HEK293 (cell line): ENCODE results near the gene BMF.
"Not testable (repeated sequence)": the region's sequence is repeated elsewhere in the genome, so short reads cannot be mapped to it uniquely, and the experiment has no call there.

Experiments used
- CTCF ChIA-PET: fragments of 350-600 bp; formaldehyde crosslinking; extraction: SDS; loops from one replicate; lab custom pipeline; 2021; ENCODE audit warnings: antibody characterized with exemption; lab: Yijun Ruan, JAX
- POLR2A ChIA-PET: fragments of 300-600 bp; formaldehyde crosslinking; extraction: SDS; loops from one replicate; lab custom pipeline; 2020; ENCODE audit warnings: antibody characterized with exemption, inconsistent platforms; lab: Yijun Ruan, JAX
- H3K27ac ChIP-seq: fragments of 200-500 bp; sonication (Bioruptor generic); 2 replicates; pipeline ENCODE4 v1.5.1; 2014; ENCODE audit warnings: low read depth, low read length, control low read depth, inconsistent platforms; ENCODE audit errors: extremely low read depth
- H3K36me3 ChIP-seq, 2 experiments: fragments of 200-500 bp in 1 of 2; sonication (Bioruptor generic) in 1 of 2; 1 replicate in 1 of 2; 2 replicates in 1 of 2; pipeline ENCODE4 v1.5.1; 2014 to 2017; ENCODE audit warnings: inconsistent platforms in 2 of 2, low read length in 2 of 2; ENCODE audit not compliant: control insufficient read depth in 2 of 2, insufficient read depth in 1 of 2
- H3K4me1 ChIP-seq: fragments of 200-500 bp; sonication (Bioruptor generic); 2 replicates; pipeline ENCODE4 v1.5.1; 2014; ENCODE audit warnings: mild to moderate bottlenecking, low read length, inconsistent platforms; ENCODE audit not compliant: control insufficient read depth, insufficient read depth
- H3K4me3 ChIP-seq: 2 replicates; pipeline ENCODE4 v1.5.1; 2011; ENCODE audit warnings: low read depth, mild to moderate bottlenecking, control low read depth, low read length, moderate library complexity
- H3K9me3 ChIP-seq: fragments of 200-500 bp; sonication (Bioruptor generic); 2 replicates; pipeline ENCODE4 v1.5.1; 2014; ENCODE audit warnings: low read depth, low read length, inconsistent platforms; ENCODE audit not compliant: control insufficient read depth, insufficient read depth
- GLI2 ChIP-seq: fragments of 450-650 bp; formaldehyde crosslinking; IDR thresholded peaks from 2 replicates; pipeline ENCODE4; 2017; ENCODE audit warnings: missing biosample characterization, missing genetic modification characterization, low read depth, borderline replicate concordance
- HOXC10 ChIP-seq: sonication (generic); formaldehyde crosslinking; IDR thresholded peaks from 2 replicates; pipeline ENCODE4 v1.8.1; 2023; ENCODE audit warnings: mild to moderate bottlenecking, missing genetic modification reagents
- KLF10 ChIP-seq: fragments of 450-650 bp; IDR thresholded peaks from 2 replicates; pipeline ENCODE4 v1.5.1; 2018; ENCODE audit warnings: missing biosample characterization, mild to moderate bottlenecking, missing genetic modification characterization
- TRIM28 ChIP-seq: IDR thresholded peaks from 2 replicates; pipeline ENCODE4 v1.6.1; 2011; ENCODE audit warnings: low read length, control low read depth, borderline replicate concordance
- ZBTB20 ChIP-seq: fragments of 450-650 bp; formaldehyde crosslinking; IDR thresholded peaks from 2 replicates; pipeline ENCODE4 v1.5.1; 2016; ENCODE audit warnings: missing biosample characterization, missing genetic modification characterization
- ZBTB8A ChIP-seq: fragments of 450-650 bp; formaldehyde crosslinking; IDR thresholded peaks from 2 replicates; pipeline ENCODE4 v1.5.1; 2016; ENCODE audit warnings: missing biosample characterization, missing genetic modification characterization
- ZNF132 ChIP-seq: fragments of 450-650 bp; formaldehyde crosslinking; IDR thresholded peaks from 2 replicates; pipeline ENCODE4 v1.5.1; 2017; ENCODE audit warnings: missing biosample characterization, missing genetic modification characterization, borderline replicate concordance
- ZNF223 ChIP-seq: fragments of 450-650 bp; formaldehyde crosslinking; IDR thresholded peaks from 2 replicates; pipeline ENCODE4 v1.5.1; 2016; ENCODE audit warnings: missing biosample characterization, missing genetic modification characterization
- ZNF548 ChIP-seq: fragments of 450-650 bp; formaldehyde crosslinking; IDR thresholded peaks from 2 replicates; pipeline ENCODE4 v1.5.1; 2016; ENCODE audit warnings: missing biosample characterization, missing genetic modification characterization
- ZNF626 ChIP-seq: fragments of 450-650 bp; sonication (Bioruptor Pico); formaldehyde crosslinking; IDR thresholded peaks from 2 replicates; pipeline ENCODE4 v1.5.1; 2018; ENCODE audit warnings: missing biosample characterization, missing genetic modification characterization, inconsistent platforms
- ZNF747 ChIP-seq: fragments of 450-650 bp; formaldehyde crosslinking; IDR thresholded peaks from 2 replicates; pipeline ENCODE4 v1.5.1; 2016; ENCODE audit warnings: missing biosample characterization, missing genetic modification characterization
- TF ChIP-seq, protein P1 (sequence below): fragments of 450-650 bp; formaldehyde crosslinking; IDR thresholded peaks from 2 replicates; pipeline ENCODE4 v1.5.1; 2016; ENCODE audit warnings: missing biosample characterization, missing genetic modification characterization
- TF ChIP-seq, protein P2 (sequence below): fragments of 450-650 bp; formaldehyde crosslinking; IDR thresholded peaks from 2 replicates; pipeline ENCODE4 v1.5.1; 2016; ENCODE audit warnings: missing biosample characterization, missing genetic modification characterization, borderline replicate concordance
- TF ChIP-seq, protein P3 (sequence below): fragments of 450-650 bp; formaldehyde crosslinking; IDR thresholded peaks from 2 replicates; pipeline ENCODE4 v1.5.1; 2017; ENCODE audit warnings: missing biosample characterization, missing genetic modification characterization
- TF ChIP-seq, protein P4 (sequence below): fragments of 450-650 bp; formaldehyde crosslinking; IDR thresholded peaks from 2 replicates; pipeline ENCODE4 v1.5.1; 2017; ENCODE audit warnings: missing biosample characterization, missing genetic modification characterization

BMF gene

GRCh38 chr15:40075298-40076044 lies 33.2 kb downstream of the BMF start:
- ChIA-PET POLR2A (no interaction called here), CTCF (interaction anchor here (0.8 kb wide), 1 partner anchor 30 kb away, joined by 3 read pairs; no protein-coding TSS in a partner anchor)
- H3K9me3 ChIP-seq, result no peaks in the 10 kb centered on the region
- no peak overlapping the region for H3K27ac ChIP-seq
- H3K4me3 ChIP-seq, result no peak overlapping the region
- TF ChIP-seq KLF10 (no peak), ZBTB20 (tag by site-specific recombination) (no peak), GLI2 (no peak), ZNF747 (no peak), ZNF132 (tag by site-specific recombination) (no peak), ZNF548 (tag by site-specific recombination) (no peak), HOXC10 (no peak), ZNF626 (tag by site-specific recombination) (no peak), ZBTB8A (tag by site-specific recombination) (no peak)
- TF ChIP-seq, protein P1, sequence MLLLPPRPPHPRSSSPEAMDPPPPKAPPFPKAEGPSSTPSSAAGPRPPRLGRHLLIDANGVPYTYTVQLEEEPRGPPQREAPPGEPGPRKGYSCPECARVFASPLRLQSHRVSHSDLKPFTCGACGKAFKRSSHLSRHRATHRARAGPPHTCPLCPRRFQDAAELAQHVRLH (tag by site-specific recombination), result no peak
- no peaks in the 10 kb centered on the region for H3K36me3 ChIP-seq
- no peaks in the 10 kb centered on the region for H3K4me1 ChIP-seq

DNA sequence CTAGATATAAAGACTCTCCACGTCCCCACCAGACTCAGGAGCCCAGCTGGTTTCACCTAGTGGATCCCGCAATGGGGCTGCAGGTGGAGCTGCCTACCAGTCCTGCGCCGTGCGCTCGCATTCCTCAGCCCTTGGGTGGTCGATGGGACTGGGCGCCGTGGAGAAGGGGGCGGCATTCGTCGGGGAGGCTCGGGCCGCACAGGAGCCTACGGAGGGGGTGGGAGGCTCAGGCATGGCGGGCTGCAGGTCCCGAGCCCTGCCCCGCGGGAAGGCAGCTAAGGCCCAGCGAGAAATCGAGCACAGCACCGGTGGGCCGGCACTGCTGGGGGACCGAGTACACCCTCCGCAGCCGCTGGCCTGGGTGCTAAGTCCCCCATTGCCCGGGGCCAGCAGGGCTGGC lies 34.0 kb downstream of the BMF start:
- H3K9me3 ChIP-seq, H3K4me3 ChIP-seq, POLR2A ChIA-PET, H3K4me1 ChIP-seq, H3K27ac ChIP-seq, H3K36me3 ChIP-seq: not testable (repeated sequence)
- CTCF ChIA-PET, result interaction anchor here (1.1 to 2.4 kb wide), 2 partner anchors 30 to 32 kb away, joined by 4 to 11 read pairs; no protein-coding TSS in a partner anchor

DNA sequence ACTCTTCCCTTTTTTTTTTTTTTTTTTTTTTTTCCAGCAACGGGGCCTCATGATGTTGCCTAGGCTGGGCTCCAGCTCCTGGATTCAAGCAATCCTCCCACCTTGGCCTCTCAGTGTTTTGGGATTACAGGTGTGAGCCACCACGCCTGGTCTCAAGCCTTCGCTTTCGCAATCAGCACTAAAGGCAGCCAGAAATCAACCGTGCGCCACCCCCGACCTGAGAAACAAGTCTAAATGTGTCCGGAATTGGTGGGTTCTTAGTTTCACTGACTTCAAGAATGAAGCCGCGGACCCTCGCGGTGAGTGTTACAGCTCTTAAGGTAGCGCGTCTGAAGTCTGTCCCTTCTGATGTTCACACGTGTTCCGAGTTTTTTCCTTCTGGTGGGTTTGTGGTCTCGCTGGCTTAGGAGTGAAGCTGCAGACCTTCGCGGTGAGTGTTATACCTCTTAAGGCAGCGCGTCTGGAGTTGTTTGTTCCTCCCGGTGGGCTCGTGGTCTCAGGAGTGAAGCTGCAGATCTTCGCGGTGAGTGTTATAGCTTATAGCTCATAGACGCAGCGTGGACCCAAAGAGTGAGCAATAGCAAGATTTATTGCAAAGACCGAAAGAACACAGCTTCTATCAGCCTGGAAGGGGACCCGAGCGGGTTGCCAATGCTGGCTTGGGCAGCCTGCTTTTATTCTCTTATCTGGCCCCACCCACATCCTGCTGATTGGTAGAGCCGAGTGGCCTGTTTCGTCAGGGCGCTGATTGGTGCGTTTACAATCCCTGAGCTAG lies 34.8 kb downstream of the BMF start:
- H3K36me3 ChIP-seq, H3K9me3 ChIP-seq, H3K4me3 ChIP-seq, H3K27ac ChIP-seq, POLR2A ChIA-PET: not testable (repeated sequence)
- H3K4me1 ChIP-seq, result peaks cover 11% of the 10 kb centered on the region
- CTCF ChIA-PET, result interaction anchor here (1.1 to 2.4 kb wide), 2 partner anchors 30 to 33 kb away, joined by 4 to 11 read pairs; no protein-coding TSS in a partner anchor

- ChIA-PET CTCF (interaction anchor here (2.4 kb wide), 1 partner anchor 32 kb away, joined by 11 read pairs; no protein-coding TSS in a partner anchor), POLR2A (no interaction called here)
- Histone ChIP-seq H3K36me3 (no peaks in the 10 kb centered on the region), H3K4me3 (no peak overlapping the region), H3K9me3 (no peaks in the 10 kb centered on the region), H3K27ac (no peak overlapping the region), H3K4me1 (peaks cover 21% of the 10 kb centered on the region)
- TF ChIP-seq, protein P2, sequence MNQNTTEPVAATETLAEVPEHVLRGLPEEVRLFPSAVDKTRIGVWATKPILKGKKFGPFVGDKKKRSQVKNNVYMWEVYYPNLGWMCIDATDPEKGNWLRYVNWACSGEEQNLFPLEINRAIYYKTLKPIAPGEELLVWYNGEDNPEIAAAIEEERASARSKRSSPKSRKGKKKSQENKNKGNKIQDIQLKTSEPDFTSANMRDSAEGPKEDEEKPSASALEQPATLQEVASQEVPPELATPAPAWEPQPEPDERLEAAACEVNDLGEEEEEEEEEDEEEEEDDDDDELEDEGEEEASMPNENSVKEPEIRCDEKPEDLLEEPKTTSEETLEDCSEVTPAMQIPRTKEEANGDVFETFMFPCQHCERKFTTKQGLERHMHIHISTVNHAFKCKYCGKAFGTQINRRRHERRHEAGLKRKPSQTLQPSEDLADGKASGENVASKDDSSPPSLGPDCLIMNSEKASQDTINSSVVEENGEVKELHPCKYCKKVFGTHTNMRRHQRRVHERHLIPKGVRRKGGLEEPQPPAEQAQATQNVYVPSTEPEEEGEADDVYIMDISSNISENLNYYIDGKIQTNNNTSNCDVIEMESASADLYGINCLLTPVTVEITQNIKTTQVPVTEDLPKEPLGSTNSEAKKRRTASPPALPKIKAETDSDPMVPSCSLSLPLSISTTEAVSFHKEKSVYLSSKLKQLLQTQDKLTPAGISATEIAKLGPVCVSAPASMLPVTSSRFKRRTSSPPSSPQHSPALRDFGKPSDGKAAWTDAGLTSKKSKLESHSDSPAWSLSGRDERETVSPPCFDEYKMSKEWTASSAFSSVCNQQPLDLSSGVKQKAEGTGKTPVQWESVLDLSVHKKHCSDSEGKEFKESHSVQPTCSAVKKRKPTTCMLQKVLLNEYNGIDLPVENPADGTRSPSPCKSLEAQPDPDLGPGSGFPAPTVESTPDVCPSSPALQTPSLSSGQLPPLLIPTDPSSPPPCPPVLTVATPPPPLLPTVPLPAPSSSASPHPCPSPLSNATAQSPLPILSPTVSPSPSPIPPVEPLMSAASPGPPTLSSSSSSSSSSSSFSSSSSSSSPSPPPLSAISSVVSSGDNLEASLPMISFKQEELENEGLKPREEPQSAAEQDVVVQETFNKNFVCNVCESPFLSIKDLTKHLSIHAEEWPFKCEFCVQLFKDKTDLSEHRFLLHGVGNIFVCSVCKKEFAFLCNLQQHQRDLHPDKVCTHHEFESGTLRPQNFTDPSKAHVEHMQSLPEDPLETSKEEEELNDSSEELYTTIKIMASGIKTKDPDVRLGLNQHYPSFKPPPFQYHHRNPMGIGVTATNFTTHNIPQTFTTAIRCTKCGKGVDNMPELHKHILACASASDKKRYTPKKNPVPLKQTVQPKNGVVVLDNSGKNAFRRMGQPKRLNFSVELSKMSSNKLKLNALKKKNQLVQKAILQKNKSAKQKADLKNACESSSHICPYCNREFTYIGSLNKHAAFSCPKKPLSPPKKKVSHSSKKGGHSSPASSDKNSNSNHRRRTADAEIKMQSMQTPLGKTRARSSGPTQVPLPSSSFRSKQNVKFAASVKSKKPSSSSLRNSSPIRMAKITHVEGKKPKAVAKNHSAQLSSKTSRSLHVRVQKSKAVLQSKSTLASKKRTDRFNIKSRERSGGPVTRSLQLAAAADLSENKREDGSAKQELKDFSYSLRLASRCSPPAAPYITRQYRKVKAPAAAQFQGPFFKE (tag by site-specific recombination), result no peak
- no peak for TF ChIP-seq ZNF223
- TF ChIP-seq, protein P3, sequence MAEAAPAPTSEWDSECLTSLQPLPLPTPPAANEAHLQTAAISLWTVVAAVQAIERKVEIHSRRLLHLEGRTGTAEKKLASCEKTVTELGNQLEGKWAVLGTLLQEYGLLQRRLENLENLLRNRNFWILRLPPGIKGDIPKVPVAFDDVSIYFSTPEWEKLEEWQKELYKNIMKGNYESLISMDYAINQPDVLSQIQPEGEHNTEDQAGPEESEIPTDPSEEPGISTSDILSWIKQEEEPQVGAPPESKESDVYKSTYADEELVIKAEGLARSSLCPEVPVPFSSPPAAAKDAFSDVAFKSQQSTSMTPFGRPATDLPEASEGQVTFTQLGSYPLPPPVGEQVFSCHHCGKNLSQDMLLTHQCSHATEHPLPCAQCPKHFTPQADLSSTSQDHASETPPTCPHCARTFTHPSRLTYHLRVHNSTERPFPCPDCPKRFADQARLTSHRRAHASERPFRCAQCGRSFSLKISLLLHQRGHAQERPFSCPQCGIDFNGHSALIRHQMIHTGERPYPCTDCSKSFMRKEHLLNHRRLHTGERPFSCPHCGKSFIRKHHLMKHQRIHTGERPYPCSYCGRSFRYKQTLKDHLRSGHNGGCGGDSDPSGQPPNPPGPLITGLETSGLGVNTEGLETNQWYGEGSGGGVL, result no peak
- no peak for TF ChIP-seq ZBTB20 (tag by site-specific recombination)
- TF ChIP-seq TRIM28, result no peak
- TF ChIP-seq, protein P4, sequence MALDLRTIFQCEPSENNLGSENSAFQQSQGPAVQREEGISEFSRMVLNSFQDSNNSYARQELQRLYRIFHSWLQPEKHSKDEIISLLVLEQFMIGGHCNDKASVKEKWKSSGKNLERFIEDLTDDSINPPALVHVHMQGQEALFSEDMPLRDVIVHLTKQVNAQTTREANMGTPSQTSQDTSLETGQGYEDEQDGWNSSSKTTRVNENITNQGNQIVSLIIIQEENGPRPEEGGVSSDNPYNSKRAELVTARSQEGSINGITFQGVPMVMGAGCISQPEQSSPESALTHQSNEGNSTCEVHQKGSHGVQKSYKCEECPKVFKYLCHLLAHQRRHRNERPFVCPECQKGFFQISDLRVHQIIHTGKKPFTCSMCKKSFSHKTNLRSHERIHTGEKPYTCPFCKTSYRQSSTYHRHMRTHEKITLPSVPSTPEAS, result no peak
Observed at GRCh38 chr15:40072216-40072990, 36.3 kb downstream of the BMF start.
